Liver (tissue), 9 donors: Measurements from ENCODE around the gene MARCHF7. TPM values are rescaled to one million over a fixed set of nuclear protein-coding genes. Genes with fewer than 3 reads are reported as not detected.

Source experiments
- DNase-seq: peaks from one replicate; pipeline ENCODE4 v3.0.0-alpha.2; 2017; ENCODE audit warnings: low spot score
- H3K27ac ChIP-seq, 2 donors: one replicate each; pipeline ENCODE4 v1.7.0; 2013; ENCODE audit warnings: inconsistent platforms in 2 of 2, low read length in 2 of 2, control low read depth in 1 of 2, low read depth in 1 of 2, mild to moderate bottlenecking in 1 of 2
- H3K27me3 ChIP-seq, 4 donors: one replicate each; pipeline versions ENCODE4 v1.6.1 to v1.7.0; 2013; ENCODE audit warnings: low read length in 3 of 4, inconsistent platforms in 1 of 4, mild to moderate bottlenecking in 1 of 4, moderate library complexity in 1 of 4; ENCODE audit not compliant: control insufficient read depth in 4 of 4, insufficient read depth in 4 of 4
- H3K36me3 ChIP-seq, 4 donors: one replicate each; pipeline versions ENCODE4 v1.6.1 to v1.7.0; 2013; ENCODE audit warnings: low read length in 3 of 4, mild to moderate bottlenecking in 3 of 4, low read depth in 1 of 4, moderate library complexity in 1 of 4; ENCODE audit not compliant: control insufficient read depth in 4 of 4, insufficient read depth in 3 of 4
- H3K4me1 ChIP-seq, 4 donors: one replicate each; pipeline versions ENCODE4 v1.6.1 to v1.7.0; 2013; ENCODE audit warnings: low read length in 3 of 4, mild to moderate bottlenecking in 3 of 4, moderate library complexity in 1 of 4; ENCODE audit not compliant: control insufficient read depth in 4 of 4, insufficient read depth in 4 of 4
- H3K4me3 ChIP-seq, 3 donors: one replicate each; pipeline versions ENCODE4 v1.6.1 to v1.7.0; 2013; ENCODE audit warnings: low read length in 3 of 3, control low read depth in 1 of 3, low read depth in 1 of 3, mild to moderate bottlenecking in 1 of 3
- H3K9ac ChIP-seq, 2 donors: one replicate each; pipeline ENCODE4 v1.7.0; 2013; ENCODE audit warnings: low read length in 2 of 2, mild to moderate bottlenecking in 2 of 2, moderate library complexity in 2 of 2, control low read depth in 1 of 2, low read depth in 1 of 2
- H3K9me3 ChIP-seq, 4 donors: one replicate each; pipeline versions ENCODE4 v1.6.1 to v1.7.0; 2013; ENCODE audit warnings: low read length in 3 of 4; ENCODE audit not compliant: control insufficient read depth in 4 of 4
- FOXA1 ChIP-seq: IDR thresholded peaks from 2 replicates; pipeline ENCODE4 v1.6.1; 2016; ENCODE audit warnings: antibody characterized with exemption
- GABPA ChIP-seq, 2 donors: IDR thresholded peaks in 1 of 2; conservative IDR thresholded peaks in 1 of 2; 2 replicates each; pipeline ENCODE4 v1.6.1; 2016; ENCODE audit warnings: antibody characterized with exemption in 2 of 2, mild to moderate bottlenecking in 1 of 2, moderate library complexity in 1 of 2
- HNF4G ChIP-seq: IDR thresholded peaks from 2 replicates; pipeline ENCODE4 v1.6.1; 2016; ENCODE audit warnings: antibody characterized with exemption
- MAX ChIP-seq: IDR thresholded peaks from 2 replicates; pipeline ENCODE4 v1.6.1; 2016; ENCODE audit warnings: antibody characterized with exemption
- NR2F2 ChIP-seq: IDR thresholded peaks from 2 replicates; pipeline ENCODE4 v1.6.1; 2016; ENCODE audit warnings: antibody characterized with exemption
- RAD21 ChIP-seq, 2 donors: IDR thresholded peaks; 2 replicates each; pipeline ENCODE4 v1.6.1; 2016; ENCODE audit warnings: antibody characterized with exemption in 2 of 2, mild to moderate bottlenecking in 2 of 2
- REST ChIP-seq: IDR thresholded peaks from 2 replicates; pipeline ENCODE4 v1.6.1; 2016; ENCODE audit warnings: antibody characterized with exemption, mild to moderate bottlenecking
- RXRA ChIP-seq, 2 donors: IDR thresholded peaks; 2 replicates each; pipeline ENCODE4 v1.6.1; 2017 to 2018; ENCODE audit warnings: antibody characterized with exemption in 2 of 2, mild to moderate bottlenecking in 1 of 2
- WGBS: extraction: QIAGEN DNeasy Blood & Tissue Kit; methylation state at CpG from one replicate; pipeline ENCODE4 v1.1.7; 2013; 5-methylcytosine and 5-hydroxymethylcytosine counted together
- polyA plus RNA-seq, 2 donors: library from polyadenylated mRNA; stranded (reverse) in 1 of 2; unstranded in 1 of 2; fragments of 200-250 nt in 1 of 2; fragments of >200 nt in 1 of 2; fragmentation: Nextera tagmentation in 1 of 2; extraction: Ambion mirVana in 1 of 2; gene quantifications; one replicate each; pipeline versions ENCODE4 v1.2.1 to v1.2.3, GENCODE V29; 2013 to 2015
- total RNA-seq, 2 donors: library from RNA; depleted of rRNA; stranded (reverse); fragments of >200 nt; gene quantifications; one replicate each; pipeline ENCODE4 v1.2.3, GENCODE V29; 2014
- TF ChIP-seq, protein P1 (sequence below): IDR thresholded peaks from 2 replicates; pipeline ENCODE4 v1.6.1; 2016; ENCODE audit warnings: antibody characterized with exemption
- TF ChIP-seq, protein P2 (sequence below): fragments of 150-350 bp; IDR thresholded peaks from 2 replicates; pipeline ENCODE4 v1.5.1; 2017; ENCODE audit warnings: improper control_type of control experiment, low read depth, low read length; ENCODE audit not compliant: missing input control
- donor health status: healthy.
- donor health status: healthy.
- donor health status: healthy.
- donor health status: healthy.
- donor health status: healthy.

MARCHF7 gene
- total and polyA plus RNA-seq, 4 donors: 16.9 to 57.6 (median 37.5) TPM

DNA sequence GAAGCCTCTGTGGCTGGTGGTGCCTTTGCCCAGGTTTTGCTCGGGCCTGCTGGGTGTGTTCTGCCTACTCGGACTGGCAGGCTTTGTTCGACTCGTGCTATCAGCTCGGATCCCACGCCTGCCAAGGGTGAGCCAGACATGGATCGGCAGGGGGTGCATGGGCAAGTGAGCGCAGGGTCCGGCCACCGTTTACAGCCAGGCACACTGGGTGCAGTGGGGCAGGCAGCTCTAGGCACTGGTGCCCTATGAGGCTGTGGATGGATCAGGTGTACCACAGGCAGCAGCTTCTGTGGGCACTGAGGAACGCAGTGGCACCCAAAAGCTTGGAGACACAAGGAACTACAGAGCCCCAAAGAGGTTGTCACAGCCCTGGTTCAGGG lies 25.6 kb downstream of the MARCHF7 start:
- Histone ChIP-seq H3K4me3 (no peak overlapping the region), H3K9ac (no peak overlapping the region), H3K36me3 (peaks cover 5 to 37% (median 17%) of the 10 kb centered on the region in 4 donors), H3K27ac (no peak overlapping the region), H3K9me3 (no peaks in the 10 kb centered on the region), H3K27me3 (no peaks in the 10 kb centered on the region), H3K4me1 (no peaks in the 10 kb centered on the region)
- TF ChIP-seq NR2F2 (no peak), GABPA (IDR thresholded peaks at IDR 0.05 in 1 of 2, conservative IDR thresholded peaks at IDR 0.05 in 1 of 2) (no peak), FOXA1 (no peak), HNF4G (no peak)
- WGBS: 93% methylated on average over 11 of the region's 11 CpGs
- DNase-seq: no peak

DNA sequence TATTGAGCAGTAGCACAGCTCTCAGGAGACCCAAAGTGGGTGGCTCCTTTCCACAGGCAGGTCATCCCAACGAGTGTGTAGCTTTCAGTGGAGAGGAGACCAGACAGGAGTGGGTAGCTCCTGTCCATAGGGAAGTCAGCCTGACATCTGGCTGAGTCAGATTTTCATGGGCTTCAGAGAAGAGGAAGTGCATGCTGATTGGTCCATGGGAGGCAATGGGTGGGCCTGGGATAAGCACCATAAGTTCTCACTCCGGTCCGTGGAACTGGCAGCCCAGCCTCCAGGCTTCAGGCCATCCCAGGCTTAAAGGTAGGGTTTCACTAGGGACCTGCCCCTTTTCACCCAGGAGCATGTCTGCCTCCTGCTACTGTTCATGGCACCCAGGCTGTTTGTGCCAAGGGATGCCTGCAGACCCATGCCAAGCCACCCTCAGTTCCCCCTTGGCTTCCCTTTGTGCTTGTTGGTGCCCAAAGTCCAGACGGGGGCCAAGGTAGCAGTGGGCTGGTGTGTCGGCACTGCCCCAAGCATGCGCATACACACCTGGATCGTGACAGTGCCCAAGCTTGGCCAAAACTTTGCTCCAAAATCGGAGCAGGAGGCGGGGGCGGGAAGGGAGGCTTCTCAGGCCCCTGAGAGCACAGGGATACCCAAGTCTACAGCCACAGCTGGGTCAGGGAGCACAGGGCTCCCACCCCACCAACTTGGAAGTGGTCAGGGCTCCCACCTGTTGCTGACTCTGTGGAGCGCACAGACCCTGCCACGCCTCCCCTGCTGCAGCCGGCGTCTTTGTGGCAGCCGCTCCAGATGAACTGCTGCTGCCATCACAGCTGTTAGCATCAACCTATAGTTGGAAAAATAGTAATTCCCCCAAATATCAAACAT lies 26.4 kb downstream of the MARCHF7 start:
- TF ChIP-seq MAX (no peak), FOXA1 (no peak), GABPA (IDR thresholded peaks at IDR 0.05 in 1 of 2, conservative IDR thresholded peaks at IDR 0.05 in 1 of 2) (no peak), RAD21 (IDR thresholded peaks at IDR 0.05) (no peak), RXRA (IDR thresholded peaks at IDR 0.05) (no peak), NR2F2 (no peak), REST (no peak)
- TF ChIP-seq, protein P1, sequence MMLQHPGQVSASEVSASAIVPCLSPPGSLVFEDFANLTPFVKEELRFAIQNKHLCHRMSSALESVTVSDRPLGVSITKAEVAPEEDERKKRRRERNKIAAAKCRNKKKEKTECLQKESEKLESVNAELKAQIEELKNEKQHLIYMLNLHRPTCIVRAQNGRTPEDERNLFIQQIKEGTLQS: no peak
- TF ChIP-seq, protein P2, sequence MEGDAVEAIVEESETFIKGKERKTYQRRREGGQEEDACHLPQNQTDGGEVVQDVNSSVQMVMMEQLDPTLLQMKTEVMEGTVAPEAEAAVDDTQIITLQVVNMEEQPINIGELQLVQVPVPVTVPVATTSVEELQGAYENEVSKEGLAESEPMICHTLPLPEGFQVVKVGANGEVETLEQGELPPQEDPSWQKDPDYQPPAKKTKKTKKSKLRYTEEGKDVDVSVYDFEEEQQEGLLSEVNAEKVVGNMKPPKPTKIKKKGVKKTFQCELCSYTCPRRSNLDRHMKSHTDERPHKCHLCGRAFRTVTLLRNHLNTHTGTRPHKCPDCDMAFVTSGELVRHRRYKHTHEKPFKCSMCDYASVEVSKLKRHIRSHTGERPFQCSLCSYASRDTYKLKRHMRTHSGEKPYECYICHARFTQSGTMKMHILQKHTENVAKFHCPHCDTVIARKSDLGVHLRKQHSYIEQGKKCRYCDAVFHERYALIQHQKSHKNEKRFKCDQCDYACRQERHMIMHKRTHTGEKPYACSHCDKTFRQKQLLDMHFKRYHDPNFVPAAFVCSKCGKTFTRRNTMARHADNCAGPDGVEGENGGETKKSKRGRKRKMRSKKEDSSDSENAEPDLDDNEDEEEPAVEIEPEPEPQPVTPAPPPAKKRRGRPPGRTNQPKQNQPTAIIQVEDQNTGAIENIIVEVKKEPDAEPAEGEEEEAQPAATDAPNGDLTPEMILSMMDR: no peak
- DNase-seq: no peak
- H3K27me3 ChIP-seq: no peaks in the 10 kb centered on the region
- H3K27ac ChIP-seq: no peak overlapping the region
- 95% methylated on average over 15 of the region's 15 CpGs for WGBS
- no peak overlapping the region for H3K9ac ChIP-seq
- peaks cover 8 to 41% (median 21%) of the 10 kb centered on the region in 4 donors for H3K36me3 ChIP-seq
- no peaks in the 10 kb centered on the region for H3K4me1 ChIP-seq
- H3K4me3 ChIP-seq: no peak overlapping the region
- no peaks in the 10 kb centered on the region for H3K9me3 ChIP-seq
